Measurements from ENCODE around the gene ZC3HAV1L.
"Not testable (repeated sequence)": the region's sequence is repeated elsewhere in the genome, so short reads cannot be mapped to it uniquely, and the experiment has no call there.

ZC3HAV1L gene

DNA sequence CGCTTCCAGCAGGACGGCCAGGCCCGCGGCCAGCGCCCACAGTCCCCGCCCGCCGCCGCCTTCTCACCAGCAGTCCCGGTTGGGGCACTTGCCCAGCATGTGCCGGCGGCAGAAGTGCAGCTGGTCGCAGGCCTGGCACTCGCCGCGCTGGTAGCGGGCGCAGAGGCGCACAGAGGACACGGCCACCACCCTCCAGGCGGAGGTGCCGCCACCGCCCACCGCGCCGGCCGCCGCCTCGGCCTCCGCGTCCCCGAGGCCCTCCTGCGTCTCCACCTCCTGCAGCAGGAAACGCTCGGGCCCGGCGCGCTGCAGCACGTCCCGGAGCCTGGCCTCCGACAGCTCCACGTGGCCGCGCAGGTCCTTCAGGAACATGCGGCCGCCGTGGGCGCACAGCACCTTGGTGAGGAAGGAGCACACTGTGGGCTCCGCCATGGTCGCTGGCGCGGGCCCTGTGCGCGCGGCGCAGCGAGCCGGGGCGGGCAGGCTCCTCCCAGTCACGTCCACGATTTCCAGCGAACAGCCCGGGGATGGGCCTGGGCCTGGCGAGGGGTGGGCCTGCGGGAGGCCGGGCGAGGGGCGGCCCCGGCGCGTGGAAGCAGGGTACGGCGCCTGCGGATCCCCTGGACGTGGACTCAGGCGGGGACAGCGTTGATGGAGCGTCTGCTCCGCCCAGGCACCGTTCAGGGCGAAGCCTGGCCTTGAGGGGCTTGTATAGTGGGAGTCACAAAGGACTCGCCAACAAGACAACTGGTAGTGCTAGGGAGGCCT is at the start of gene ZC3HAV1L:
ZC3HAV1L (minus strand) TSS at position 457 of the 768 bp plus-strand sequence; CDS start at position 432, 25 bp downstream.
- DNase-seq: peak; percentile 43

DNA sequence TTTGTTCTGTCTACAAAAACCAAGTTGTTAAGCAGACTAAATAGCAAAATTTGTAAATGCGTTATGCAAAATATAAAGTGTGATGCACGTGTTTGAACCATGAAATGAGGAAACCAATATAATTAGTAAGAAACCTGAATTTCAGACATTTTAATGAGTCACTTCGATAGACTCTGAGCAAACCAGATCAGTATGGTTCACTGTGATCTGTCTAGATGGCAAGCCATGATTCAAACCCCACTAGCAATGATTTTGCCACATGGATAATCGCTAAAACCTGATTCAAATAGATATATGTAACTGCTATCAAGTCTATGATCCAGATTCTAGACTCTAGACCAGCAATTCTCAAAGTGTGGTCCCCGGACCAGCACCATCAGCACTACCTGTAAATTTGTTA is 48.9 kb upstream of the ZC3HAV1L start:
- DNase-seq: no peak

GRCh38 chr7:139081584-139081983 is 45.7 kb upstream of the ZC3HAV1L start:
- DNase-seq: no peak

GRCh38 chr7:139080905-139081304 is 45.1 kb upstream of the ZC3HAV1L start:
- DNase-seq: no peak

DNA sequence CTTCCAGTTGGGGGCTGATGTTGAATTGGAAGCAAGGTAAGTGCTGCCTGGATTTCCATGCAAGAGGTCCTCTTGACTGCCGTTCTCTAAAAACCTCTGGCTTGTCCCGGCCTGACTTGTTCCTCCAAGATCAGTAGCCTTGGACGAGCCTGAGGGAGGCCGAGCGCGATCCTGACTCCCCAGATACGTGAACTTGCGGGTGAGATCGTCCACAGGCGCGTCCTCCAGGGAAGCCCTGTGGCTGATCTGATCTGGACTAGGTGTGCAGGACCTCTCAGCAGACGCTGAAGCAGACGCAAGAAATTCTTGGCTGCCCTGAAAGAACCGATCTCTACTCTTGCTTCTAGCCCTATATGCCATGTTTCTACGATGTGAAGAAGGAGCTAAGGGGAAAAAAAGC is 44.0 kb upstream of the ZC3HAV1L start:
- DNase-seq: no peak

DNA sequence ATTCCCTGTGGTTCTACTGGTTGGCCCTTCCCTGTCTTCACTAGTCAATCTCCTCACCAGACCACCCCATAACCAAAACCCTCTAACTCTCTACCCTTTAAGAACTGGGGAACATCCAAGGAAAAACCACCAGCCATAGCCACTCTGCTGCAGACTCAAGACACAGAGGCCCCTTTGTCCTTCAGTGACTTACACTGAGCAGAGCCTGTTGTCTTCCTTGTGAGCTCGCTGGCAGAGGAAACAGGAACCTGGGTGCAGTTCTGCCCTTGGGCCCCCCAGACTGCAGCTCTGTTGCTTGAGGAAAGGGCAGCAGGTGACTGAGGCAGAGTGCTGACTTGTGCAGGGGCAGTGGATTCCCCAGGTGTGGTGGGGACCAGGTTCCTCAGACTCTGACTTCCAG is 43.1 kb upstream of the ZC3HAV1L start:
- DNase-seq: no peak

- DNase-seq: no peak
These were observed 42.6 kb upstream of the ZC3HAV1L start for GRCh38 chr7:139078399-139078798.

GRCh38 chr7:139077706-139078105 is 41.9 kb upstream of the ZC3HAV1L start:
- not testable (repeated sequence) for DNase-seq

GRCh38 chr7:139075871-139076686 is 40.2 kb upstream of the ZC3HAV1L start:
- no peak for DNase-seq

- peak; percentile 80 for DNase-seq
These were observed 39.3 kb upstream of the ZC3HAV1L start for GRCh38 chr7:139075031-139075652.

DNA sequence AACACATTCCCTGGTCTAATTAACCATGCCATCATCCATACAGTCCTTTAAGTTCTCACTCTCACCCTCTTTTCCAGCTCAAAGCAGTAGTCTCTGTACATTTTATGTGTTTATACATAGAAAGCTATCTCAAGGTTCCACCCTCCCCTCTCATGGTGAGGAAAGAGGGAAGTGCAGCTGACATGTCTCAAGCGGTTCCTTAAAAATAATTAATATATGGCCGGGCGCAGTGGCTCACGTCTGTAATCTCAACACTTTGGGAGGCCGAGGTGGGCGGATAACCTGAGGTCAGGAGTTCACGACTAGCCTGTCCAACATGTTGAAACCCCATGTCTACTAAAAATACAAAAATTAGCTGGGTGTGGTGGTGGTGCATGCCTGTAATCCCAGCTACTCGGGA is 37.0 kb upstream of the ZC3HAV1L start:
- DNase-seq: no peak

GRCh38 chr7:139071680-139072079 is 35.8 kb upstream of the ZC3HAV1L start:
- DNase-seq: no peak

DNA sequence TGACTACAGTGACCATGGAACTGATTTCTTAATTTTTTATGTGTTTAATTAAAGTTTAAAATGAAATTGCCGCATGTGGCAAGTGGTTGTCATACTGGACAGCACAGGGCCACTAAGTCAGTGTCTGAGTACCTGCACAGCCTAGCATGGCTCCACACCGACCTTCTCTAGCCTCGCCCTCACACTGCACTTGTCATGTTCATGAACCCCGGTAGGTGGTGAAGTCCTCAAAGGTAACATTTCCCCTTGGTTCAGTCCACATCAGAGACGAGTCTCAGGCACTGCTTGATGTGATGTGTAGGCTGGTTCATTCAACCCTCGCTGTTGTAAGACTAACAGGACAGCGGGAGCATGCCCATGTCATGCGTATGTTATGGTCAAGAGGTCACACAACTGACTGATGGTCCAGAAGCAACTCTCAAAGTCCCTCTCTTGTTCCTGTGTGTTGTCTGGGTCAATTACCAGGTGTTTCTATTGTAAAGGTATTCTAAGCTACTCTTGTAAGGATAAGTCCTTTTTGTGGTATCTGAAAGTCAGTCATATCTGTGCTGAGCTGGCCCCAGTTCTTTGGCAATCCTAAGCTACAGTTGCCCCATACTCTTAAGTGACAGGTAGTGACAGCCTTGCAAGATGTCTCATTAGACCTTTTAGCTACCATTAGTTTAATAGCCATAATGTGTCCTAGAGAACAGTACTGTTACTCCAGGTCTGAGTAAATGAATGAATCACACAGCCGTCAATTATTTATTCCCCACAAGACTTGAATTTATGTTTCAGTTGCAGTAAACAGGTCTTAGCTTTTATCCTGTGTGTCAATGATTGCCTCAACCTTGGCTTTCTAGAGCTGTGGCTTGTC is 32.9 kb upstream of the ZC3HAV1L start:
- DNase-seq: no peak

DNA sequence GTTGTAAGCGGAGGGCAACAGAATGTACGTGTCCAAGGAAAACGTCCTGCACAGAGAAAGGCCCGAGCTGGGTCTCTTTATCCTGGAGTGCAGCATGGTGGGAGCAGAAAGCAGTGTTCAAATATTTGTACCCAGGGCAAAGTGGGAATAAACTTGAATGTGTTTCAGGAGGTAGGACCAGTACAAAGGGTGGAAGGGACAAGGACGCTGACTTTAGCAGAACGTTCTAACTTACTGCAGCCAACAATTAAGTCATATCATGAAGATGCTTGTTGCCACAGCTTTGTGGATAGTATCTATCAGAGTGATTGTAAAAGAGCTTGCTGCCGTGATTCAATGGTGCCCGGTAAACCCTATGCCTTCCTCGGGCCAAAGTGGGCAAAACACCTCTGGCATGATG is 30.5 kb upstream of the ZC3HAV1L start:
- DNase-seq: no peak

DNA sequence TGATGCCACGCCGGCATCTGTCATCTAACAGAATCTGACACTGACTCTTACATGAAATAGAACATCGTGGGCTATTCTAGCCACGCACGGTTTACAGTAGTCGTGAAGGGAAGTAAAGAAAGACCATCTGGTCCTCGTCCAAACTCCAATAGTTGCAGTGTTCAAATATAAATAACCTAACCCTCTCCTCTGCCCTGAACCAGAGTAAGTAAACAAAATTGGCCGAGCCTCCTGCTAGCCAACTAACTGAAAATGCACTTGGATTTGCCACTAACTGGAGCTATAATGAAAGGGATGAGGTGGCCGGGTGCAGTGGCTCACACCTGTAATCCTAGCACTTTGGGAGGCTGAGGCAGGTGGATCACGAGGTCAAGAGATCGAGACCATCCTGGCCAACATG is 29.5 kb upstream of the ZC3HAV1L start:
- no peak for DNase-seq

DNA sequence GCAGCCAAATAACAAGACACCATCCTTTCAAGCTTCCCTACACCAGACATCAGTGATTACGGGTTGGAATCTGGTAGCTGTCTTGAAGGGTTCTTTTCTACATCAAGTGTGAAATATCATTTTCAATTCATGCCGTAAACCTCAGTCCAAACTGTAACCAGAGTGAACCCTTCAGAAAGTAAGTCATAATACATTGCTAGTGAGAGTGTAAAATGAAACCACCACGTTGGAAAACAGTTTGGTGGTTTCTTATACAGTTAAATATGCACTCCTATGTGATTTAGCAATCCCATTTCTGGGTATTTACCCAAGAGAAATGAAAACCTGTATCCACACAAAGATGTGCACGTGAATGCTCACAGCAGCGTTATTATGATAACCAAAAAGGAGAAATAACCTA is 25.6 kb upstream of the ZC3HAV1L start:
- no peak for DNase-seq

- no peak for DNase-seq
These were observed 24.9 kb upstream of the ZC3HAV1L start for GRCh38 chr7:139060695-139061237.

DNA sequence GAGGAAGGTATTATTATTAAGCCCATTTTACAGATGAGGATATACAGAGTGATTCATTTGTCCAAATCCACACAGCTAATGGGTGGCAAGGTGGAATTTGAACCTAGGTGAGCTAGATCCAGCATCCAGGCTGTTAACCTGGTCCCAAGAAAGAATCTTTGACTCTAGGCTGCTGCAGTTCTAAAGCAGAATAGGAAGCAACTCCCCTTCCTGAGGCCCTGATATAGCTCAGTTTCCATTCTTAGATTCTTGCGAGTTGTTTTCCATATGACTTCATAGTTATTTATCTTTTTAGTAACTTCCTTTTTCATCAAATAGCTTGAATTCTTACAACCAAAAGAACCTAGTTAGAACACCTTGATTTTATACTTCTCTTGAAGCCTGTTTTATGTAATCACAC is 24.1 kb upstream of the ZC3HAV1L start:
- DNase-seq: no peak

GRCh38 chr7:139058943-139059342 is 23.1 kb upstream of the ZC3HAV1L start:
- DNase-seq: no peak

DNA sequence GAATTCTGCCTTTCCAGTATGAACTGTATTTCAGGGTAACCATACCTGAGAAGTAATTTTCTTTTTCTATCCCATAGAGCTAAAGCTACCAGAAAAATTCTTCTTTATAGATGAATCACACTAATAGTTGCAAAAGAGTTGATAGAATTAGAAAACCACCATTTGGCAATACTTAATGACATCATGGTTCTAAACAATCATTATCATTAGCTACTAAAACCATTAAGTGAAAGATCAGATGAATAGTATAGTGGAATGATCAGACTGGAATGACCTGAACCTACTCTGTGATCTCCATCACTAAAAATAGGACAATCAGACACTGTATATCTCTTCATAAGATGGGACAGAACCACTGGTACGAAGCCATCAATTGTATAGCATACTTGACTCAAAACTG is 19.8 kb upstream of the ZC3HAV1L start:
- no peak for DNase-seq

GRCh38 chr7:139054656-139055055 is 18.8 kb upstream of the ZC3HAV1L start:
- DNase-seq: not testable (repeated sequence)

GRCh38 chr7:139054101-139054500 is 18.3 kb upstream of the ZC3HAV1L start:
- peak; percentile 41 for DNase-seq
